Measurements from ENCODE around the gene SCO2.
"Not testable (repeated sequence)": the region's sequence is repeated elsewhere in the genome, so short reads cannot be mapped to it uniquely, and the experiment has no call there.

SCO2 gene

DNA sequence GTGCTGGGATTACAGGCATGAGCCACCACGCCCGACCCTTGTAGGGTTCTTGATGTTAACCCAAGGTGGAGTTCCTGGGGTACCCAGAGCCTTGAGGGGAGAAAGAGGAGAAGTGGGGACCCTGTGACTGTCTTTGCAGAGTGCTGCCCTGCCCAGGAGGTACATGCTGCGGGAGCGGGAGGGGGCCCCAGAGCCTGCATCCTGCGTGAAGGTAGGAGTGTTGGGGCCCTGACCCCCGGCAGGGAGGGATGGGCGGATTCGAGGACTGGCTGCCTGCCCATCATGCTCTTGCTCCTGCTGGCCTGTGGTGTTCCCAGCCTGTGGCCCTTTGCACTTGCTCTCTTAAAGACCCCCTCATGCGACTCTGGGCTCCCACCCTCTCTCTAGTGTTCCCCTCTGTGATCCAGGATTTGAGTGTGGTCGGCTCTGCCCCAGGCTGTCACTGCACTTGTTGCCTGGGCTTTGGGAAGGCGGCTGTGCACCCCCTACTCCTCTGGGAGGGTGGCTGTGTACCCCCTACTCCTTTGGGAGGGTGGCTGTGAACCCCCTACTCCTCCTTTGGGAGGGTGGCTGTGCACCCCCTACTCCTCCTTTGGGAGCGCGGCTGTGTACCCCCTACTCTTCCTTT, 4.5 kb downstream of the SCO2 start:
- DNase-seq (ENCODE audit: low read depth in 2 of 2): no peak

DNA sequence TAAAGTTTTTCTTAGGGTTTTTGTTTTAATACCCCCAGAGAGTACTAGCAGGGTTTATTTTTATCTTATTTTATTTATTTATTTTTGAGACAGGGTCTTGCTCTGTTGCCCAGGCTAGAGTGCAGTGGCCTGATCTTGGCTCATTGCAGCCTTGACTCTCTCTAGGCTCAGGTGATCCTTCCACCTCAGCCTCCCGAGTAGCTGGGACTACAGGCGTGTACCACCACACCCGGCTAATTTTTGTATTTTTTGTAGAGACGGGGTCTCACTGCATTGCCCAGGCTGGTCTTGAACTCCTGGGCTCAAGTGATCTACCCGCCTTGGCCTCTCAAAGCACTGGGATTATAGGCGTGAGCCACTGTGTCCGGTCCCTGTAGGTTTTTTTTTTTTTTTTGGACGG, 5.2 kb downstream of the SCO2 start:
- DNase-seq (ENCODE audit: low read depth in 2 of 2): not testable (repeated sequence)

DNA sequence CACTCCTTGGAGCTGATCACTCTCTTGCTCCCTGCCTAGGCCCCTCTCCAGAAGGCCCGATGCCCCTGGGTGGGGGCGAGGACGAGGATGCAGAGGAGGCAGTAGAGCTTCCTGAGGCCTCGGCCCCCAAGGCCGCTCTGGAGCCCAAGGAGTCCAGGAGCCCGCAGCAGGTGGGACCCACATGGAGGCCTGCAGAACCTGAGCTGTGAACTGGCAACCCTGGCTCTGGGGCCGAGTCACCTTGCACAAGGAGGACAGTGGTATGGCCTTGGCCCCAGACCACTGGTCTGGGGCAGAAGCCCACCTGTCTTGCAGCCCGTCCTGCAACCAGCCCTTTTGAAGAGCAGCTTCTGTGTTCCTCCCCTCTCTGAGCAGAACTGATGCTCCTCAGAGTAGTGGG, 6.2 kb downstream of the SCO2 start:
- DNase-seq (ENCODE audit: low read depth in 2 of 2): no peak

DNA sequence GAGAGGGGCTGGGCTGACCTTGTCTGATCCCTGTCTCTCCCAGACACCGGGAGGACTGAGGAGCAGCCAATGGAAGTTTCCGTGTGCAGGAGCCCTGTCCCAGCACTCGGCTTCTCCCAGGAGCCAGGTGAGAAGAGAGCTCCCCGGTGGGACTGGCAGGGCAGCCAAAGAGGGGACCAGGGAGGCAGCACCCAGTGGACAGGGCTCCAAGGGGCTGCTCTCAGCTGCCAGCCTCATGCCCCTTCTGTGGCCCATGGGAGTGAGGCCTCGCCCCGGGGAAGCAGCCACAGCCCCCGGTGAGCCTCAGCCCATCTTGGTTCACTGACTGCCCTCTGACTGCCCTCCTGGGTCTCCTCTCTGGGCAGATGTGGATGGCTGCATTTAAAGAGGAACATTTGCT, 6.8 kb downstream of the SCO2 start:
- DNase-seq (ENCODE audit: low read depth in 2 of 2): no peak

DNA sequence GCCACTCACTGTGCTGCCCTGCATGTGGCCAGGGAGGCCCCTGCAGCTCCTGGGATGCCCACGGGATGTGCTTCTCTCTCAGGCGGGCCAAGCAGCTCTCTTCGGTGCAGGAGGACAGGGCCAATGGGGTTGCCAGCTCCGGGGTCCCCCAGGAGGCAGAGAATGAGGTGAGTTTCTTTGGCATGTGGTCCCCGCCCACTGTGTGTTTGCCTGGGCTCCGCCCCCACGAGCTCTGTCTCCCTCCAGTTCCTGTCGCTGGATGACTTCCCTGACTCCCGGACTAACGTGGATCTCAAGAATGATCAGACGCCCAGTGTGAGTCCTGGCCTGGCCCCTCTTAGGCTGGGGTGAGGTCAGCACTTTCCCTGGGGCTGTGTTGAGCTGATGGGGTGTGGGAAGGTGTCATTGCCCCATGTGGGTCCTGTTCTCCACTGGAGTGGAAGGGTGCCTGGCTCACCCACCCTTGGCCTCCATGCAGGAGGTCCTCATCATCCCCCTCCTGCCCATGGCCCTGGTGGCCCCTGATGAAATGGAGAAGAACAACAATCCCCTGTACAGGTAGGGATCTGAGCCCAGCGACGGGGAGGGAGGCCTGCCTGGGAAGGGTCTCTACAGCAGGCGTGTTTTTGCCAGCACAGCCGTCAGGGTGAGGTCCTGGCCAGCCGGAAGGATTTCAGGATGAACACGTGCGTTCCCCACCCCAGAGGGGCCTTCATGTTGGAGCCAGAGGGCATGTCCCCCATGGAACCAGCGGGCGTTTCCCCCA, 7.7 kb downstream of the SCO2 start:
- no peak for DNase-seq (ENCODE audit: low read depth in 2 of 2)

DNA sequence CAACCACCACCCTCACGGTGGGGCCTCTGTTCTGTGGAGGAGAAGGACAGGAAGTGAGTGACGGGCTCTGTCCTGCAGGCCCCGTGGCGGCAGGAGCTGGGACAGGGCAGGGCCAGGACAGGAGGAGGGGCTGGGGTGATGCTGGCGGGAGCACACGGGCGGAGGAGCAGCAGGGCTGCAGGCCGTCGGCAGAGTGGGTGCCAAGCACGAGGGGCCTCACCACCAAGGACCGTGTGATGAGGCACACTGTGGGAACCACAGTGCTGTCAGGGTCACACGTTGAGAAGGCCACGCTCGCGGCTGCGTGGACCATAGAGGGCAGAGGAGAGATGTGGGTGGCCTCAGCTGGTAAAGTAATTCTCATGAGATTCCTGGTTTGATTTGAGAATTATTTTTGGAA, 8.5 kb downstream of the SCO2 start:
- no peak for DNase-seq (ENCODE audit: low read depth in 2 of 2)

DNA sequence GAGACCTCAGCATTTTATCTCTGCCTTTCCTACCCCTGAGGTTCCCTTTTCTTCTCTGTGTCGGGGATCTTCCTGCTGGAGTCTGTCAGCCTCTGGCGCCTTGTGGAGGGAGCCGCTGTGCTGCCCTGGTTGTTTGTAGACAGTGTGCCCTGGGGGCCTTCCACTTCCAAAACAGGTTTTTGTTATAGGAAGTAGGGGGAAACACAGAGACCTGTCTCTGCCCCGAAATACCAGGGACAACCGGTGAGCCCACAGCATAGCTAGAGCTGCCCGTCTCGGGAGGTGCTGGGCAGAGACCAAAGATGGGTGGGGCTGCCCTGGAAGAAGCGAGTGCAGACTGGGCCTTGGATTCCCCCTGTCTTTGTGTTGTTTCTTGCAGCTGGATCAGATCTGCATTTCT, 9.3 kb downstream of the SCO2 start:
- no peak for DNase-seq (ENCODE audit: low read depth in 2 of 2)

DNA sequence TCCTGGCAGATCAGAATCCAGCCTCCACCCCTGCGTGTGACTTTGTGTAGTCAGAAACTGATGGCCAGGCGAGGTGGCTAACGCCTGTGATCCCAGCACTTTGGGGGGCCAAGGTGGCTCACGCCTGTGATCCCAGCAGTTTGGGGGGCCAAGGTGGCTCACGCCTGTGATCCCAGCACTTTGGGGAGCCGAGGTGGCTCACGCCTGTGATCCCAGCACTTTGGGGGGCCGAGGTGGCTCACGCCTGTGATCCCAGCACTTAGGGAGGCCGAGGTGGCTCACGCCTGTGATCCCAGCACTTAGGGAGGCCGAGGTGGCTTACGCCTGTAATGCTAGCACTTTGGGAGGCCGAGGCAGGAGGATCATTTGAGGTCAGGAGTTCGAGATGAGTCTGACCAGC, 12.2 kb downstream of the SCO2 start:
- DNase-seq (ENCODE audit: low read depth in 2 of 2): no peak

DNA sequence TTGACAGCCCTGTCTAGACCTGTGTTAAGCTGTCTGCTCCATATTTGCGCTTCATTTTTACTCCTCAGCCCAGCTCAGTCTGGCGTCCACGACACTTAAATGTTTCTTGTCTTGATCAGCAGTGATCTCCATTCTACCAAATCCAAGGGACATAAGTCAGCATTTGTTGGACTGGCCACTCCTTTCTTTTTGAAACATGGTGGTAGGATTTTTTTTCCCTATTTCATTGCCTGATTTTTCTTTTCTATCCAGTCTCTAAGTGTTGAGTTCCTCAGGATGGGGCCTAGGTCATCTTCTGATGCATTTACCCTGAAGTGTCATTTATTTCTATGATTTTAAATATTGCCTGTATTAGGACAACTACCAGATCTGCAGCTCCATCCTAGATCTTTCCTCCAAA, 16.5 kb downstream of the SCO2 start:
- no peak for DNase-seq (ENCODE audit: low read depth in 2 of 2)

DNA sequence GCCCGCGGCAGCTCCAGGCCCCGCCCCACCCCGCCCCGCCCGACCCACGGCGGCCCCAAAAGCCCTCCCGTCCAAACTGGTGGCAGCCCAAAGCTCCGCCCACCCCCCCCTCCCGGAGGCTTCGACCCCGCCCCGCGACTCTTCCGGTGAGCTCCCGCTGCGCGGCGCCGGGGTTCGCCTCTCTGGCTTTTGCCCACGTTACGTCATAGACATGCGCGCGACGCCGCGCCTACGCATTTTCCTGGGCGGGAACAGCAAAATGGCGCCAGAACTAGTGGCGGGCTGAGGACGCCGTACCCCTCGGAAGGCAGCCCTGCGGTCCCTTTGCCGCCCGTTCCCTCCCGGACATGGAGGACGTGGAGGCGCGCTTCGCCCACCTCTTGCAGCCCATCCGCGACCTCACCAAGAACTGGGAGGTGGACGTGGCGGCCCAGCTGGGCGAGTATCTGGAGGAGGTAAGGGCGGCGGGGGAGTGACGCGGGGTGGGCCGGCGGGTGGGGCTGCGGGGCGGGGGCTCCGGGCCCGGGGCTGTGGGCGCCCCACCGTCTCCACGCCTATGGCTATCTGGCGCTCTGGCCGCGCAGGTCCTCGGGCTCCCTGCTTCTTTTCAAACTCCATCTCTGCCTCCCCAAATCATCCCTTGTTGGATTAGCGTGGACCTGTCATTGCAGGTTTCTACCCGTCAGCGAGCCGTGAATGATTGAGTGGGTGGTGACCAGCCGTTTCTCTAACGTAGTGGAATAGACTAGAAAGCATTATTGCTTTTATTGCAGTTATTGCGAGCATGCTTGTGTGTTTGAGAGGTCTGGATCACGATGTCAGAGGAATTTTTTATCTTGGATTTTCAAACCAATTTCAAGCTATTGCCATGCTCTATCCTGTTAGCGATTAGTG, 17.2 kb downstream of the SCO2 start, which contains the start of gene NCAPH2:
Gene NCAPH2 (plus strand): TSS at position 234 of the 894 bp plus-strand sequence. CDS start 114 bp downstream, at position 348.
- DNase-seq (ENCODE audit: low read depth in 2 of 2): peak; percentile 98

DNA sequence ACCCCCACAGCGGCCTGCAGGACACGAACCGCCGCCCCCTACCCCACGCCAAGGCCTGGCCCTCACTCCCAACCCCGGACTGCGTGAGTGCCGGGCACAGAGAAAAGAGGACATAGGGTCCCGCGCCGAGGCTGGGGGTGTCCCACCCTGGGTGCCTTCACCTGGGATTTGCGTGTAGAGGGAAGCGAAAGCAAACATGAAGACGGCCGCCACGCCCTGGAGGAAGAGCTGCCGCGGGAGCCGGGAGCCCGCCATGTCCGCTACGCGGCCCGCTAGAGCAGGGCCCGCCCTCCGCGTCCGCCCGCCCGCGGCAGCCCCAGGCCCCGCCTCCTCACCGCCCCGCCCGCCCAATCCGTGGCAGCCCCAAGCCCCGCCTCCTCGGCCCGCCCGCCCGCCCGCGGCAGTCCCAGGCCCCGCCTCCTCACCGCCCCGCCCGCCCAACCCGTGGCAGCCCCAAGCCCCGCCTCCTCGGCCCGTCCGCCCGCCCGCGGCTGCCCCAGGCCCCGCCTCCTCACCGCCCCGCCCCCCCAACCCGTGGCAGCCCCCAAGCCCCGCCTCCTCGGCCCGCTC, 17.9 kb downstream of the SCO2 start, which contains the start of gene LMF2:
Gene LMF2 (minus strand): TSS at position 282 of the 570 bp plus-strand sequence. CDS start 27 bp downstream, at position 255.
- DNase-seq (ENCODE audit: low read depth in 2 of 2): peak; percentile 90 to 94

DNA sequence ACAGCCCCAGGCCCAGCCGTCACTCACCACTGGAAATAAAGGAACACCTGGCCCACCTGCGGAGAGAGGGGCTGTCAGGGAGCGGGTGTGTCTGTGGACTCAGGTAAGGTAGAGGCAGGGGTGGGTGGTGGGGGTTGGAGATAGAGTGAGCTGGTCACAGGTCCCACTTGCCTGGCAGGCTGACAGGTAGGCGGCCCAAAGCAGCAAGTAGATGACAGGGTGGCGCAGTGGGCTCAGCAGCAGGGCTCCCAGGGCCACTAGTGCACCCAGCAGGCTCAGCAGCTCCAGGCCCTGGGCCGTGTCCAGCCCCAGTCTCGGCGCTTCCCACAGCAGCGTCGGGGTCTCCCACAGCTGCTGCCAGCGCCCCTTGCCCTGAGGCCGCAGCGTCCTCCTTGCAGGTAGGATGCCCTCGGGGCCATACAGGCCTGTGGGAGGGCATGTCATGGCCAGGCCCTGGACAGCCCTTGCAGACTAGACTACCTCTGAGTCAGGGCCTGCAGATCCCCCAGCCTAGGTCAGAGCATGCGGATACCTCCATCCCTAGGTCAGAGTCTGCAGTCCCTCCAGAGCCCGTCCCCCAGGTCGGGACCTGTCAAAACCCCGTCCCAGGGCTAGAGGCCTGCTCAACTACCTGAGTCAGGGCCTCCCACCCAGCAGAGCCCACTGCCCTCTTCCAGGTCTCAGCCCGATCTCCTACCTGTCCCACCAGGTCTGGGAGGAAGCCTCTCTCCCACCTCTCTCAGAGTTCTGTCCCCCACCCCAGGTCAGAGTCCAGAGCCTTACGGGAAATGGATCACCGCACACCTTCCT, 18.6 kb downstream of the SCO2 start:
- DNase-seq (ENCODE audit: low read depth in 2 of 2): no peak

DNA sequence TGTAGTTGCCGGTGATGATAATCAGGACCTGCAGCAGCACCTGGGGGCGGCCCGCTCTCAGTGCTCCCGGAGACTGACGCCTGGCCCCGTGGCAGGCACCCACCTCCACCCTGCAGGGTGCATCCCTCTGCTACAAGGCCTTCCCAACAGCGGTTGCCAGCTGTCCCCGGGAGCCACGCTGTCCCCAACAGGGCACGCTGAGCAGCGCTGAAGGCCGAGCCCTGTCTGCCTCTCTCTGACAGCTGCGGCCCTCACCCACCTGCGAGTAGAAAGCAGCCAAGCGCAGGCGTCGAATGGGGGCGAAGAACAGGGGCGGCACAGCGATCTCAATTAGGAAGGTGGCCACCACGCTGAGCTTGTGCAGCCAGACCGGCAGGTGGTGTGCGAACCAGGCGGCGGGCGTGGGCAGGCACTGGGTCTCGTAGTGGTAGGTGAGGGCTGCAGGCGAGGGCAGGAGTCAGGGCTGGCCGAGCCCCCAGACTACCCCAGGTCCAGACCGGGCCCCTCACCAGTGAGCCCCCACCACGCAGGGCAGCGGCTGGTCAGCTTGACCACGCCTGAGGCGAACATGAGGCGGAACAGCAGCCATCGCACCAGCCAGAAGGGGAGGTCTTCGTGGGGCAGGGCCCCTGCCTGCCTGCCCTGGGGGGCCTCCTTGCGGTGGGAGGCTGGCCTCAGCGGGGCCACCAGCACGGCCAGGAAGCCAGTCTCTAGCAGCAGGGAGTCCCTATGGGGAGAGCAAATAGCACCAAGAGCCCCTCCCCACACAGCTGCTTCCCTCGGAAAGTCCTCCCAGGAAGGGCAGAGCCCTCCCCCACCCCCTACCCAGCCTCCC, 19.4 kb downstream of the SCO2 start:
- DNase-seq (ENCODE audit: low read depth in 2 of 2): no peak

DNA sequence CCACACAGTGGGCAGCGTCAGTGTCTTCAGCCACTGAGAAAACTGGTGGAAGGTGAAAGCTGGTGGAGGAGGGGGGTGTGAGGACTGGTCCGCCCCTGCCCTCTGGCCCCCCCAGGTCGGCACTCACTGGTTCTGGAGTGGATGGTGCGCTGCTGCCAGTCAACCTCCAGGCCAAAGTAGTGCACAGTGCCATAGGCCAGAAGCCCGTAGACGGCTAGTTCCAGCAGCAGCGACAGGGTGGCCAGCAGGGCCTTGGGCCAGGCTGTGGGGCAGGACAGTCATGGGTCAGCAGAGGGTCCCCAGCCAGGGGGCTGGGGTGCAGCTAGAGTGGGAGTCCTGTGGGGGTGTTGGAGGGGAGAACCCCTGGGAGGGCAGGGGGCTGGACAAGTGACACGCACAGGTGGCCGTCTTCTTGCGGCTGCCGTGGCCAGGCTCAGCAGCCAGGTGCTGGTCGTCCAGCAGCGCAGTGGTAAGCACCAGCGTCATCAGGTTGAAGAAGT, 20.1 kb downstream of the SCO2 start:
- no peak for DNase-seq (ENCODE audit: low read depth in 2 of 2)

DNA sequence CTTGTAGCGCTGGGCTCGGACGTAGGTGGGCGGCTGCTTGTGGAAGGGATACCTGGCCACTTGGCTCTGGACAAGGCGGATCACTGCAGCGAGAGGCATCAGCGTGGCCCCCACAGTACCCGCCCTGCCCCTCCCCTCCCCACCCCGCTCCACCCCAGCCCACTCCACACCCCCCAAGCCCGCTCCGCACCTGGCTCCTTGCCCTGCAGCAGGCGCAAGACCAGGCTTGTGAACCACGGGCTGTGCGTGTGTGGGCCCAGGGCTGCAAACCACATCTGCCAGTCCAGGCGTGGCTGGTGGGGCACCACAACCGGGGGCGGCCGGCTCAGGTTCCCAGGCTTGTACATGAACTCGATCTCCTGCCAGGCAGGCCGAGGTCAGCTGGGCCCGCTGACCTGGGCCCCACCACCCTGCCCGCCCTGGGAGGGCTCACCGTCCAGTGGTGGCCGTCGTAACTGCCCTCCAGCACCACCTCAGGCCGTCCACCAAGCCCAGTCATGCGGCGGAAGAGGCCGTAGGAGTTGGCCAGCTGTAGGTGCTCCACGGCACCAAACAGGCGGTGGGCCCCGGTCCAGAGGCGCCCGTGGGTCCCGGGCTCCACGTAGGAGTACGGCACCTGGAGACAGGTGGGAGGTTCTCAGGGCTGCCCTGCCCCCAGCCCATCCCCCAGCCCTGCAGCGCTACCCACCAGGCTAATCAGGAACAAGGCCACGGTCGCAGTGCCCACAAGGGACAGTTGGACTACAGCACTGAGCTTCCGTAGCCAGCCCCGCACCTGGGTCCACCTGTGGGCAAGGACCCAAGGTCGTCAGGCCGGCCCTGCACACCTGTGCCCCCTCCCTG, 20.8 kb downstream of the SCO2 start:
- DNase-seq (ENCODE audit: low read depth in 2 of 2): no peak

DNA sequence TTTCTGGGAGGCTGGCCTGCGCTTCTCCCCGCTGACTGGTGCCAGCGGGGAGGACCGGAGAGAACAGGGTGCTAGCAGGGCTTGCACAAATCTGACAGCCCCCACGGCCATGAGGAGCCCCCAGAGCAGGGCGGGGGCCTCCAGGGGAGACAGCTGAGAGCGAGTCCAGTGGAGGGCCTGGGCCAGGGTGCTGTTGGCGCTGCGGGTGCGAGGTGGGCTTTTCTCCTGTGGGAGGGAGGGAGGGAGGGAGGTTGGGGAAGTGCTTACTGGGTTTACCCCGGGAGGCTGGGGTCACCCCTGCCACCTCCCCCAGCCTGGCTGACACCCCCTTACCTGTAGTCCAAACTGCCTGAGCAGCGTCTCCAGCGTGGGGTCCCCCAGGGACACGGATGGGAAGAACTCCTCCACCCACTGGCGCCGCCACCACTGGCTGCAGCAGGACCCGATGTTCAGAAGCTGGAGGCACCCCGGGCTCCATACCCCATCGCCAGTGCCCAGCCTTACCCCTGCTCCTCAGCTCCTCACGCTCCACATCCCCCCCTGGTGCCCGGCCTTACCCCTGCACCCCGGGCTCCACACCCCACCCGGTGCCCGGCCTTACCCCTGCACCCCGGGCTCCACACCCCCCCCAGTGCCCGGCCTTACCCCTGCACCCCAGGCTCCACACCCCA, 21.8 kb downstream of the SCO2 start:
- no peak for DNase-seq (ENCODE audit: low read depth in 2 of 2)

DNA sequence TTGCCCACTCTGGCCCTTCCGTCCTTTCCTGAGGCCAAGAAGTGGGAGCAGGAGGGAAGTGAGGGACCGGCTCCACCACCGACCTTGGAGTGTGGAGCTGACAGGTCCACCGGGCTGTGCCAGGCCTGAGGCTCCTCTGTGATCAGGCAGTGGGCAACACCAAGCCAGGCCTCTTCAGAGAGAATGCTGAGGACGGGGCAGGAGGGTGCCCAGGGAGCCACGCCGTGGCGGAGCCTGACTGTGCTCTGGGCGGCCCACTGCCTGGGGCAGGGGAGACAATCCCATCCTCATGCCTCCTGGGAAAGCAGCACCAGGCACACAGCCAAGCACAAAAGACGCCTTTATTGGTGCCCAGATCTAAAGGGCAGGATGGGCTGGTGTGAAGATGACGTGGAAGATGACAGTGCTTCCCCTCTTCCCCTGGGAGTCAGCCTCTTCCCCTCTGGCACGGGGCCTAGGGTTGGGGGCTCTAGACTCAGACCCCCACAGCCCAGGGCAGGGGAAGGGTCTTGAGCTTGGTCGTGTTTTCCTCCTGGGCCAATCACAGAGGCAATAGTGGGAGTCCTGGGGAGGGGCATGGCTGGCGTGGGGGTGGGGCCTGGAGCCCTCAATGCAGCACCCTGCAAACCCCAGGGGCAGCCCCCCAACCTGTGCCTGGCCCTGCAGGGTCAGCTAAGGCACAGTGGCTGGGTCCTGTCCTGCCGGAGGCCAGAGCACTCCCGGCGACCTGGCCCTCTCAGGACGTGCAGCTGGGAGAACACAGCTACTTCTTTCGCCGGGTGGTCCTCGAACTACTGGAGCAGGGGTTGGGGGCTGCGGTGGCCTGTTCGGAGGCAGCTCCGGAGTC, 22.5 kb downstream of the SCO2 start:
- DNase-seq (ENCODE audit: low read depth in 2 of 2): no peak

DNA sequence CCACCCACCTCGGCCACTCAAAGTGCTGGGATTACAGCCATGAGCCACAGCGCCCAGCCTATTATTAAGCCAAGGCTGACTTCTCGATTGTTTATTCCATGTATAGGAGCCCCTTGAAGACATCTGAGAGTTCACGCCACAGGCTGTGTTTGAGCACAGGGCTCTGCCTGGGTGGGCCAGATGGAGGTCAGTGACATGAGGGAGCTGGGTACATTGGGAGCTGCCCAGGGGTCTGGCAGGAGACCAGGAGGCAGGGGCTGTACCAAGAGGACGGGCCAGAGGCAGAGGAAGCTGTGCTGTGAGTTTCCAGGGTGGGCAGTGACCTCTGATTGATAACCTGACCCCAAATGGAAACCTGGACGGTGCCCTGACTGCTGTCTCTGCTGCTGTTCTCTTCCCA, 23.3 kb downstream of the SCO2 start:
- DNase-seq (ENCODE audit: low read depth in 2 of 2): no peak
